GM12874 (cell line): ENCODE data around the gene ATP2B2.

Experiments used
- CTCF ChIP-seq: IDR thresholded peaks from 2 replicates; pipeline ENCODE4 v1.5.1; 2011; ENCODE audit warnings: low read depth, mild to moderate bottlenecking, control low read depth, low read length, moderate library complexity; ENCODE audit not compliant: insufficient read depth

ATP2B2 gene

GRCh38 chr3:10514407-10515069 lies 9.2 kb upstream of the ATP2B2 start:
- no peak for TF ChIP-seq CTCF

- no peak for TF ChIP-seq CTCF
Observed at GRCh38 chr3:10513306-10513705, 7.9 kb upstream of the ATP2B2 start.

DNA sequence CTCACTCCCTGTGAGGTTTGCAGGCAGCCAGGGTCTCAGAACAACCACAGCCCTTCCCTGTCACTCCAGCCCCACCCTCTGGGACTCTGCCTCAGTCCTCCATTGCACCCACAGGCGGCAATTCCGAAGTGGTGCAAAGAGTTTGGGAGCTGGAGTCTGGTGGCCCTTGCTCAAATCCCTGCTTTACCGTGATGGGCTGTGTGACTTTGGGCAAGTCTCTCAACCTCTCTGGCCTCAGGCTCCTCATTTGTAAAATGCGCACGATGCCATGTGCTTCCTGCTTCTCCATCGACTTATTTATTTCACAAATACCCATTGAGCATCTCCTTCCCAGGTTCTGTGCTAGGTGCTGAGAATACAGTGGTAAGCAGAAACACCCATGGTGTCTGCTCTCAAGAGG lies 7.3 kb upstream of the ATP2B2 start:
- no peak for TF ChIP-seq CTCF

DNA sequence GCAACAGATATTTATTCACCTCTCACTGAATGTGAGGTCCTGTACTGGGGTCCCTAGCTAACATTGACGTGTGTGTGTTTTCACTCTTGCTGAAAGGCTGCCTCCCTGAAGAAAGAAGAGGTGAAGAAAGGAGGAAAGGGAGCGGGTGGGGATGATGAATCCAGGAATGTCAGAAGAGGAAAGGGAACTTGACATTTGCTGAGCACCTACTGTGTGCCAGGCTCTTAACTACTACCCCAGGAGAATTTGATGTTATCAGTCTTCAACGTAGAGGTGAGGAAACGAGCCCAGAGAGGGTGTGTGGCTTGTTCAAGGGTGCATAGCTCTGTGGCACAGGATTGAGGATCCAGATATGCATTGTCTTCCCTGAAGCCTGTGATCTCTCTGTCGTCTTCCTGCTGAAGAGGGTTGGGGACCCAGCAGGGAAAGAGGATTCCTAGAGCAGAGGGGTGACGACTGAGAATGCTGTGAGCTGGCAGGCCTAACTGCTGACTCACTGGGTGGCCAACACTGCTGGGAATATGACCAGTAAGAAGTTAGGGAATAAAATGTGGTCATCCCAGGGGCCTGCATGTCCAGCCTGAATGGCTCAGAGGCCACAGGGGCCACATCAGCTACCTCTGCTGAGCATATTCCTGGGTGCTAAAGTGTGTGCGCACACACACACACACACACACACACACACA lies 6.6 kb upstream of the ATP2B2 start:
- no peak for TF ChIP-seq CTCF

DNA sequence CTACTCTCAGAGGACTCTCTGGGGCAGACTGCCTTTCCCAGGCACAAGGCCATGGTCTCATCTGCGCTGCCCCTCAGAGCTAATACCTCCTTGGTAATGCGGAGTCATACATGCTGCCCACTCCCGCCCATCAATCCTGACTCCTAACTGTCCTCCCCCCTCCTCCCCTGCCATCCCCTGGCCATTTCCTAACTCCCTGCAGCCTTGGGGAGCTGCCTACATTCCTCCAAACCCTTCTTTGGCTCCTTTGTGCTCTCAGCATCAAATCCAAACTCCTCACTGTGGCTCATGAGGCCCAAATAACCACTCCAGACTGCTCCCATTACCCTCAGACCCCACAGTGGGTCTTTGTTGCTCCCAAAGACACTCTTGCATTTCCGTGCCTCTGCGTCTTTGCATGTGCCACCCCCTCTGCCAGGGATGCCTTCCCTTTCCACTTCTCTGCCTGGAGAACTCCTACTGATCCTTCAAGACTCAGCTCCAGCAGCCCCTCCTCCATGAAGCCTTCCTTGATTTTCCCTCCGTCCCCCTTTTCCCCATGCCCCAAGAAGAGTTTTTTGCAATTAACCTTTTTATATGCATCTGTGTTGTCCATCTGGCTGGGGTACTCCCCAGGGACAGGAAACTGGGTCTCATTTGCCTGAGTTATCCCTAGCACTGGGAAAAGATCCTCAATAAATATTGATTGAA lies 5.5 kb upstream of the ATP2B2 start:
- no peak for TF ChIP-seq CTCF

DNA sequence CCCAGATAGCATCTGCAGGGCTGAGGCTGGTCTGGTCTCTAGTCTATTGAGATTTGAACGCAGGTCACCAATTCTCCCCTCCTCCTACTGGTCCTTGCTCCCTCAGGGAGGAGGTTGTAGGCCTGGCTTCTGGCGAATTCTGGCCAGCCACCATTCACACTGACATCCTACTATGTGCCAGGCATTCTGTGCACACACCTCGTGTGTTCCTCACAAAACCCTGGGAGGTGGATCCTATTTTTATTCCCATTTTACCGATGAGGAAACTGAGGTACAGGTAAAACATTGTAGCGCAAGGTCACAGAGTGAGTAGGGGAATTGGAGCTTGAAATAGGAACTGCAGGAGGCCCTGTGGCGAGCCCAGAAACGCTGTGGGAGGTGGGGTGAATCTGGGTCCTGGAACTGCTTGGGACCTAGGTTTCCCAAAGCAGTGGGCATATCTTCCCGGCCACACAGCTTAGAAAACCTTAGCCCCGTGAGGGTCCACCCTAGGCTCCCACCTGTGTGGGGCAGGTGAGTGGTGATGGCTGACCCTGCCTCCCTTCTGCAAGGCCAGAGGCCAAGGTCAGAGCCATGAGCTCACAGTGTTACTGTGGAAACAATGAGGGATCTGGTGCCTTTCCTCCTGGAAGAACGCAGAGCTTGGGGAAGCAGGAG lies 4.8 kb upstream of the ATP2B2 start:
- TF ChIP-seq CTCF: no peak

DNA sequence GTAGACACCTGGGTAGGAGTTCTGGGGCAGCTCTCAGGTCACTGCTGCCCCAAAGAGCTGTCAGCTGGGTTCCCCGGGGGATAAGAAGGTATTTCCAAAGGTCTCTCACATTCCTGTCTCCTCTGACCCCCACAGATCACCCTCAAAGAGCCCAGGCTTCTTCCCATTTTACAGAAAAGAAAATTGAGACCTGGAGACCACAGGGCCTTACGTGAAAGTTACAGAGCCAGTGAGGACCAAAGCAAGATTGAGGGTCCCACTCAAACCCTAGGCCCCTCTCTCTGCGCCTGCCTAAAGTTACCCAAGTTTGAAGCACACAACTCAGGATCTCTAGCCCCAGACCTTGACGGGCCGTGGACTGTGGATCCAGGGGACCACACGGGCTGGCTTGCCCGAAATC lies 3.9 kb upstream of the ATP2B2 start:
- no peak for TF ChIP-seq CTCF
